Activated T-helper 1 cell treated with anti-CD3 and anti-CD28 coated beads, Interleukin-12 subunit alpha, Interleukin-12 subunit beta, Interleukin-2, Interleukin-4 antibody, amounts not matched to agents 30 ng/mL and 10 ng/mL and 1 ng/mL, durations not matched to agents 14 hours and 24 hours and 36 hours (primary cell): ENCODE data around the gene MCL1. TPM values are rescaled to one million over a fixed set of nuclear protein-coding genes. Genes with fewer than 3 reads are reported as not detected.

Experiments used
- DNase-seq: peaks from one replicate; pipeline ENCODE4 v3.0.0; 2021; ENCODE audit warnings: low spot score
- H3K27ac Mint-ChIP-seq: one replicate; pipeline ENCODE4 v1.8.0; 2021; ENCODE audit warnings: mild to moderate bottlenecking, mixed read lengths
- H3K27me3 Mint-ChIP-seq: one replicate; pipeline ENCODE4 v1.8.0; 2022; ENCODE audit warnings: mild to moderate bottlenecking, moderate library complexity, mixed read lengths; ENCODE audit not compliant: insufficient read depth
- H3K36me3 Mint-ChIP-seq: one replicate; pipeline ENCODE4 v1.8.0; 2021; ENCODE audit warnings: low read depth, mixed read lengths
- H3K4me1 Mint-ChIP-seq: one replicate; pipeline ENCODE4 v1.8.0; 2021; ENCODE audit warnings: low read depth, mixed read lengths
- H3K4me3 Mint-ChIP-seq: one replicate; pipeline ENCODE4 v1.8.0; 2021; ENCODE audit warnings: mild to moderate bottlenecking, moderate library complexity, mixed read lengths
- H3K9me3 Mint-ChIP-seq: one replicate; pipeline ENCODE4 v1.8.0; 2021; ENCODE audit warnings: mixed read lengths
- intact Hi-C: fragments of 100-400 bp; cut with micrococcal nuclease; formaldehyde crosslinking; loops from one replicate; pipeline ENCODE4 v1.15.1; 2024
- total RNA-seq: library from RNA; stranded (reverse); gene quantifications from 2 replicates; pipeline ENCODE4 v1.2.3, GENCODE V29; 2022

The MCL1 gene
- total RNA-seq, 1 donor from 2014 or later: 311 TPM

- peaks cover 8% of the 10 kb centered on the region for H3K36me3 Mint-ChIP-seq
- H3K27ac Mint-ChIP-seq: peak overlapping the region; percentile 98
- H3K9me3 Mint-ChIP-seq: no peaks in the 10 kb centered on the region
- no peaks in the 10 kb centered on the region for H3K27me3 Mint-ChIP-seq
- peaks cover 87% of the 10 kb centered on the region for H3K4me1 Mint-ChIP-seq
- H3K4me3 Mint-ChIP-seq: peak overlapping the region; percentile 98
- intact Hi-C loops: loop anchor here (5.0 to 10.0 kb wide), 3 partner anchors 280 to 593 kb away; partner anchors contain the start of genes CDC42SE1 and TNFAIP8L2
- no peak for DNase-seq
Measured at GRCh38 chr1:150564051-150564991, 15.1 kb downstream of the MCL1 start.

GRCh38 chr1:150563340-150564038 is 15.9 kb downstream of the MCL1 start:
- Mint-ChIP-seq H3K4me3 (peak overlapping the region; percentile 98), H3K9me3 (no peaks in the 10 kb centered on the region)

DNA sequence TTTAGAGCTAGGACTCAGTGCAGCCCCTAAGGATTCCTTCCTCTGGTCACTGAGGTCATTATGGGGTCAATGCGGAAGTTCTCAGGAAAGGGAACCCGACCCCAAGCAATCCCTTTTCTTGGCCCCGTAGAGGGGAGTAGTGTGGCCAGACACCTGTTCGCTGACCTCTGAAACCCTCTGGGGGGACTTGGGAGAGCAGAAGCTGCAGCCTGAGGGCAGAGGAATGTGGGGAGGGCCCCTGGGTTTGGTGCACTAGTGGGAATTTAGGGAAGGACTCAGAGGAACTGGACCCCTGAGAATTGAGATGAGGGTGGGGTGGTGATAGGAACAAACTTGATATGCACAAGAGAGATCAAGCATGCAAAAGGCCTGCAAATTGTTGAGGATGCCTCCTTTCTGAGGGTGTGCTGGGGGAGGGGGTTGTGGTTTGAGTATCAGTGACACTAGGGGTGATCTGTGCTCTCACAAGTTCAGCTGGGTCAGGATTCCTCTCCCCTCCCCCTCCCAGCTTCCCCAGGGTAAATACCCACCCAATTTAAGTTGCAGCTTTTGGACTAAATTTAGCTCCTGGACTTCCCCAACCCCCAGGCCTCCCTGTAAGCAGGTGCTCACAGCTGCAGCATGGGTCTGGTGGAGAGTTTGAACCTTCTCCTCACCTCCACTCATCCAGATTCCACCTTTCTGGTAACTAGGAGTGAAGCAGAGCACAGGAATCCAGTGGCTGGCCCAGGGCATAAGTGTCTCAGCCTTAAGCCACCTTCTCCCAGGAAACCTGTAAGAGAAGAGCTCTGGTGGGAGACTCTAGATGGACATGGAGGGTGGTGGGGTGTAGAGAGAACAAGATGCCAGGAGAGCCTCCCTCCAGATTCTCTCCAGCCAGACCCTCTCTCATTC is 16.7 kb downstream of the MCL1 start:
- H3K27ac Mint-ChIP-seq: peak overlapping the region; percentile 98
- intact Hi-C loops: loop anchor here (1.0 to 10.0 kb wide), 6 partner anchors 17 to 595 kb away; partner anchors contain the start of genes CDC42SE1, MCL1 and TNFAIP8L2
- peaks cover 1% of the 10 kb centered on the region for H3K36me3 Mint-ChIP-seq
- peaks cover 70% of the 10 kb centered on the region for H3K4me1 Mint-ChIP-seq
- H3K27me3 Mint-ChIP-seq: no peaks in the 10 kb centered on the region
- DNase-seq: peak; percentile 81
- peak overlapping the region; percentile 98 for H3K4me3 Mint-ChIP-seq
- no peaks in the 10 kb centered on the region for H3K9me3 Mint-ChIP-seq

More at GRCh38 chr1:150563340-150564038, 15.9 kb downstream of the MCL1 start:
- Mint-ChIP-seq H3K4me1 (peaks cover 78% of the 10 kb centered on the region), H3K36me3 (peaks cover 4% of the 10 kb centered on the region), H3K27ac (peak overlapping the region; percentile 98), H3K27me3 (no peaks in the 10 kb centered on the region)
- DNase-seq: peak; percentile 63
- intact Hi-C loops: loop anchor here (1.0 to 10.0 kb wide), 5 partner anchors 16 to 594 kb away; partner anchors contain the start of genes CDC42SE1, MCL1 and TNFAIP8L2

- intact Hi-C loops: loop anchor here (1.0 to 10.0 kb wide), 12 partner anchors 49 to 595 kb away; partner anchors contain the start of genes ARNT, CDC42SE1, ENSA and GOLPH3L
- peak overlapping the region; percentile 98 for H3K27ac Mint-ChIP-seq
- H3K9me3 Mint-ChIP-seq: no peaks in the 10 kb centered on the region
- peak; percentile 91 for DNase-seq
- H3K36me3 Mint-ChIP-seq: peaks cover 1% of the 10 kb centered on the region
- no peaks in the 10 kb centered on the region for H3K27me3 Mint-ChIP-seq
- H3K4me1 Mint-ChIP-seq: peaks cover 64% of the 10 kb centered on the region
- H3K4me3 Mint-ChIP-seq: peak overlapping the region; percentile 98
Measured at GRCh38 chr1:150561974-150562445, 17.4 kb downstream of the MCL1 start.

GRCh38 chr1:150561254-150561973 is 18.0 kb downstream of the MCL1 start:
- Mint-ChIP-seq H3K27me3 (no peaks in the 10 kb centered on the region), H3K9me3 (no peaks in the 10 kb centered on the region), H3K36me3 (peaks cover 1% of the 10 kb centered on the region), H3K4me1 (peaks cover 58% of the 10 kb centered on the region), H3K27ac (peak overlapping the region; percentile 98), H3K4me3 (peak overlapping the region; percentile 98)
- peak; percentile 63 for DNase-seq
- intact Hi-C loops: loop anchor here (1.0 to 10.0 kb wide), 10 partner anchors 60 to 596 kb away; partner anchors contain the start of genes ARNT, CDC42SE1, ENSA and GOLPH3L

- H3K4me1 Mint-ChIP-seq: peaks cover 51% of the 10 kb centered on the region
Measured at GRCh38 chr1:150560576-150561253, 18.7 kb downstream of the MCL1 start.

DNA sequence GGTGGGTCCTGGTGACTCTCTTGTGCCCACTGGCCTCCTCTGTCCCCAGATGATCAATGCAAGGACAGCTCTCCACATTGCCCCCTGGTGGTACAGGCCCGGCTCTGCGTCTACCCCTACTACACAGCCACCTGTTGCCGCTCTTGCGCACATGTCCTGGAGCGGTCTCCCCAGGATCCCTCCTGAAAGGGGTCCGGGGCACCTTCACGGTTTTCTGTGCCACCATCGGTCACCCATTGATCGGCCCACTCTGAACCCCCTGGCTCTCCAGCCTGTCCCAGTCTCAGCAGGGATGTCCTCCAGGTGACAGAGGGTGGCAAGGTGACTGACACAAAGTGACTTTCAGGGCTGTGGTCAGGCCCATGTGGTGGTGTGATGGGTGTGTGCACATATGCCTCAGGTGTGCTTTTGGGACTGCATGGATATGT is 19.4 kb downstream of the MCL1 start:
- Mint-ChIP-seq H3K9me3 (no peaks in the 10 kb centered on the region), H3K27ac (peak overlapping the region; percentile 98), H3K4me3 (peak overlapping the region; percentile 98), H3K36me3 (peaks cover 6% of the 10 kb centered on the region), H3K27me3 (no peaks in the 10 kb centered on the region), H3K4me1 (peaks cover 46% of the 10 kb centered on the region)
- intact Hi-C loops: loop anchor here (1.0 to 10.0 kb wide), 10 partner anchors 73 to 597 kb away; partner anchors contain the start of genes CDC42SE1, GOLPH3L, MINDY1 and TARS2
- DNase-seq: peak; percentile 68

More at GRCh38 chr1:150560576-150561253, 18.7 kb downstream of the MCL1 start:
- Mint-ChIP-seq H3K4me3 (peak overlapping the region; percentile 98), H3K27ac (peak overlapping the region; percentile 98), H3K9me3 (no peaks in the 10 kb centered on the region), H3K27me3 (no peaks in the 10 kb centered on the region), H3K36me3 (peaks cover 2% of the 10 kb centered on the region)
- intact Hi-C loops: loop anchor here (1.0 to 10.0 kb wide), 13 partner anchors 61 to 597 kb away; partner anchors contain the start of genes ARNT, CDC42SE1, ENSA and GOLPH3L
- peak; percentile 80 for DNase-seq

- Mint-ChIP-seq H3K36me3 (peaks cover 5% of the 10 kb centered on the region), H3K4me3 (peak overlapping the region; percentile 98), H3K4me1 (peaks cover 42% of the 10 kb centered on the region), H3K27ac (no peak overlapping the region), H3K27me3 (no peaks in the 10 kb centered on the region), H3K9me3 (no peaks in the 10 kb centered on the region)
- DNase-seq: no peak
- intact Hi-C loops: loop anchor here (1.0 to 10.0 kb wide), 10 partner anchors 72 to 598 kb away; partner anchors contain the start of genes CDC42SE1, GOLPH3L, MINDY1 and TARS2
Measured at GRCh38 chr1:150559656-150560010, 19.8 kb downstream of the MCL1 start.

GRCh38 chr1:150558761-150559655 is 20.4 kb downstream of the MCL1 start:
- Mint-ChIP-seq H3K27me3 (no peaks in the 10 kb centered on the region), H3K4me3 (no peak overlapping the region), H3K9me3 (no peaks in the 10 kb centered on the region), H3K36me3 (peaks cover 5% of the 10 kb centered on the region), H3K4me1 (peaks cover 39% of the 10 kb centered on the region), H3K27ac (no peak overlapping the region)
- intact Hi-C loops: no loop called here
- DNase-seq: no peak

DNA sequence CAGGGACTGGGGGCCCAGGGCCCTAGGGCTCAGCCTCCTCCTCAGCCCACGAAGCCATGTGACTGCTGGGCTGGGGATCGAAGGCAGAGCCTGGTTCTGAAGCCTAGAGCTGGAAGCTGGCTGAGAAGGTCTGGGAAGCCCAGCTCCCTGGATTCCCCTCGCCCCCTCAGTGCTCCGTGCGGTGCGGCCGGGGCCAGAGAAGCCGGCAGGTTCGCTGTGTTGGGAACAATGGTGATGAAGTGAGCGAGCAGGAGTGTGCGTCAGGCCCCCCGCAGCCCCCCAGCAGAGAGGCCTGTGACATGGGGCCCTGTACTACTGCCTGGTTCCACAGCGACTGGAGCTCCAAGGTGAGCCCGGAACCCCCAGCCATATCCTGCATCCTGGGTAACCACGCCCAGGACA is 21.1 kb downstream of the MCL1 start:
- no peak for DNase-seq
- no peaks in the 10 kb centered on the region for H3K9me3 Mint-ChIP-seq

More for the DNA sequence above, 21.1 kb downstream of the MCL1 start:
- Mint-ChIP-seq H3K36me3 (peaks cover 5% of the 10 kb centered on the region), H3K4me1 (peaks cover 32% of the 10 kb centered on the region), H3K4me3 (no peak overlapping the region), H3K27me3 (no peaks in the 10 kb centered on the region), H3K27ac (no peak overlapping the region)
- intact Hi-C loops: no loop called here
